A204.1 (cell line): ENCODE results near the gene RAPGEF2.
"Not testable (repeated sequence)": the region's sequence is repeated elsewhere in the genome, so short reads cannot be mapped to it uniquely, and the experiment has no call there.

Source experiments
- FAIRE-seq: peaks from 2 replicates; lab custom pipeline; 2012; peaks lifted over from hg19 to GRCh38; lab: Jason Lieb, UNC

The RAPGEF2 gene

DNA sequence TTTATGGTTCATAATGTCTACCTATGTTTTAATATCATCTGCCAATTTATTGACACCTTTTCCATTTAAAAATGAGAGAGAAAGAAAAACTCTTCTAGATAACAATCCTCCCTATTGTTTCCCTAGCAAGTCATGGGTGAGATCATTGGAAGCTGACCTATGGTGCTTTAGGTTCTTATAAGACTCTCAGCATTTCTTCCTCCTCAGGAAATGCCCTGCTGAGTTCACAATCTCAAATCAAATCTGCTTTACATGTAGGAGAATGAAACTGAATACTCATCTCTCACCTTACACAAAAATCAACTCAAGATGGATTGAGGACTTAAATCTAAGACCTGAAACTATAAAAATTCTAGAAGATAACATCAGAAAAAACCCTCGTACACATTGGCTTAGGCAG is 267.4 kb downstream of the RAPGEF2 start:
- no peak for FAIRE-seq

DNA sequence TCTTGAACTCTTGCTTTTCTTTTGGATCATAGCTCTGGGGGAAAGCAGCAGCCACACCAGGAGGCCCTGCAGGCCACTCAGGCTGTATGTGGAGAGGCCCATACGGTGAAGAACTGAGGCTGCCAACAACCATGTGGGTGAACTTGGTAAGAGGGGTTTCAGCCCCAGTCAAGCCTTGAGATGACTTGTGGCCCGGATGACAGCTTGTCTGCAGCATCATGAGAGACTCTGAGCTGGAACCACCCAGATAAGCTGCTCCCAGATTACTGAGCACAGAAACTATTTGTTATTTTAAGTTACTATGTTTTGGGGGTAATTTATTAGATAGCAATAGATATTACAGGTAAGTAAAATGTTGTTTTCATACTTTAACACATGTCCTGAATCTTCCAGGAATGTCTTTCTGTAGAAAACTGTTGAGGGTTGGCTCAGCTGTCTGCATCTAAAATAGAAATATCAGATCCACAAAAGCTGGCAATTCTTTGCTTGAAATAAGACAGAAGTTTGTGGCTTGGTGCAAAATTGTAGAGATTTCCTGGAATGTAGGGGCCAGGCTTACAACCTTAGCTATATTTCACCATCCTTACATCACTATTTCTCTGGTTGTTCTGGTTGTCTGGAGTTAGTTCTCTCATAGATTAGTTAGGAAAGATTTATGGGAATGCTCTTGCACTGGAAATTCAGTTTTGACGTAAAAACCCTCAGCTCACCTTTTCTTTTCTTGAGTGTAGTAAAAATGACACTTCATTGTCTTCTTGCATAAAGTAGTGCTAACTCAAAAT is 272.1 kb downstream of the RAPGEF2 start:
- no peak for FAIRE-seq

DNA sequence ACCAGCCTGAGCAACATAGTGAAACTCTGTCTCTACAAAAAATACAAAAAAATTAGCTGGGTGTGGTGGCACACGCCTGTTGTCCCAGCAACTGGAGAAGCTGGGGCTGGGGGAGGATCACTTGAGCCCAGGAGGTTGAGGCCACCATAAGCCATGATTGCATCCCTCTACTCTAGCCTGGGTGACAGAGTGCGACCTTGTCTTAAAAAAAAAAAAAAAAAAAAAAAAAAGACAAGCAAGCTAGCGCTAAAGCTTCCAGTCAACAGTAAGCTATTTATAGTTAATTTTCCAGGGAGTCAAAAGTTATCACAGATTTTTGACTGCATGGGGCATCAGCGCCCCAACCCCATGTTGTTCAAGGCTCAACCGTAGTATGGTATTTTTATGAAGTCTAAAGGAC is 273.4 kb downstream of the RAPGEF2 start:
- no peak for FAIRE-seq

DNA sequence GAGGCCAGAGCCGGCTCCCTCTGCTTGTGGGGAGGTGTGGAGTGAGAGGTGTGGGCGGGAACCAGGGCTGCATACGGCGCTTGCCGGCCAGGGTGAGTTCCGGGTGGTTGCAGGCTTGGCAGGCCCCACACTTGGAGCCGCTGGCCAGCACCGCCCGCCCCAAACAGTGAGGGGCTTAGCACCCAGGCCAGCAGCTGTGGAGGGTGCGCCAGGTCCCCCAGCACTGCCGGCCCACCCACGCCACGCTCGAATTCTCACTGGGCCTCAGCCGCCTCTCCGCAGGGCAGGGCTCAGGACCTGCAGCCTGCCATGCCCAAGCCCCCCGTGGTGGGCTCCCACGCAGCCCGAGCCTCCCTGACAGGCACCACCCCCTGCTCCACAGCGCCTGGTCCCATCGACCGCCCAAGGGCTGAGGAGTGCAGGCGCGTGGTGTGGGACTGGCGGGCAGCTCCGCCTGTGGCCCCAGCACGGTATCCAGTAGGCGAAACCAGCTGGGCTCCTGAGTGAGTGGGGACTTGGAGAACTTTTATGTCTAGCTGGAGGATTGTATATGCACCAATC is 275.3 kb downstream of the RAPGEF2 start:
- no peak for FAIRE-seq

DNA sequence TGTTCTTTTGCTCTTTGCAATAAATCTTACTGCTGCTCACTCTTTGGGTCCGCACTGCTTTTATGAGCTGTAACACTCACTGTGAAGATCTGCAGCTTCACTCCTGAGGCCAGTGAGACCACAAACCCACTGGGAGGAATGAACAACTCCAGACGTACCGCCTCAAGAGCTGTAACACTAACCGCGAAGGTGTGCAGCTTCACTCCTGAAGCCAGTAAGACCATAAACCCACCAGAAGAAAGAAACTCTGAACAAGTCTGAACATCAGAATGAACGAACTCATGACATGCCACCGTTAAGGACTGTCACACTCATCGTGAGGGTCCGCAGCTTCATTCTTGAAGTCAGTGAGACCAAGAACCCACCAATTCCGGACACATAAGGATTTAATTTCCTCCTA is 276.2 kb downstream of the RAPGEF2 start:
- not testable (repeated sequence) for FAIRE-seq

DNA sequence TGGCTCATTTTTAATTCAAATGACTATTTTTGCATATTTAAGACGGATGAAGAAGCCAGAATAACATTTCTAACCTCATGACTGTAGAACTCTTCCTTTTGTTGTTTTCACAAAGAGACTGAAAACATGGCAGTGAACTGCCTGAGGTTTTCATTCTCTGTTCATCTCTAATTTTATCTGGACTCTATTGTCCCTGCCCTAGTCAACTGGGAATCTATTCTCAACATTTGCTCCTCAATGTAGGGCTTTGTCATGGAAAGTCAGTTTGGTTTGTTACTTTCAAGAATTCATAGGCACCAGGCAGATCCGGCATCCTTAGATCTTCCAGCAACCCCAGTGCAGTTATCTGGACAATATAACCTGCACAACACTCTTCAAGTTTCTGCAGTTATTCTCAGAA is 277.0 kb downstream of the RAPGEF2 start:
- FAIRE-seq: no peak

DNA sequence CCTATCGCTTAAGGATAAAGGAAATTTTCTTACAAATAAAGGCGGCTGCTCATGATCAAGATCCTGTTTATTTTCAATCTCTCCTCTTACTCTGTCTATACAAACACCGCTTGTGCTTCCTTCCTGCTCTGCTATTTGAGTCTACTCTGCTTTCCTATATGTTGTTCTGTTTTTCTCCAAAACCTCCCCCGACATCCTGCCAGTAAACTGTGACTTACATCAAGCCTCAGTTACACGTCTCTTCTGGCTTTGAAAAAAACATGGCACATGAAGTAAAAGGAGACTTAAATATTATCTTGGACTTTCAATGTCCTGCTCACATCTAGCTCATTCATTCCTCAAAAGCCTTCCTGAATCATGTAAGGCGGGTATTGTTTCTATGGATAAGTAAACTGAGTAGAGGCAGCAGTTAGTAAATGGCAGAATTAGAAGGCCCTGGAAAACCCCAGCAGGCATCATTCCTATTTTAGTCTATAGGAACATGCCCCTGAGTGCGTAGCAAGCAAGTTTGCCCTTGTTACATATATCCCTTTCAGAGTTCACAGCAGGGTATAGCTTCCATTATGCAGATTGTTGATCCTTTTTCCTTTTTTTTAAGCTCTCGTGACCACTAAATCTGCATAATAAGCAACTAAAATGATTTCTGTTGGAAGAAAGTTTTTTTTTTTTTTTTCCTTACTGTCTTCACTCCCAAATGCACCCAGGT is 280.1 kb downstream of the RAPGEF2 start:
- no peak for FAIRE-seq

DNA sequence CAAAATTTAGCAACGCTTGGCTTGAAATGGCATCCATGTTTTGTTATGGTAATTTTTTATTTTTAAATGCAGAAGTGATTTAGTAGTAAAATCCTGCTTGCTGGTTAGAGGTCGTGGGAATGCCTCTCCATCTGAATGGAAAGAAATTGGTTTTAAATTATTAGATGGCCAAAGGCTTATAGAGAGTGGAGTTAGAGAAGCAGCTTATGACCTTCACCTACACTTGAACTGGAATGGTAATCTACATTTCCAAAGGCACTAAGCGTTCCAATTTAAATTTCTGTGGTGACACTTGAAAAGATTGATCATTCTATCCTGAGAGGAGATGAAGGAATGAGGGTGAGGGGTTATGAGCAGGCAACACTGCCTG is 280.7 kb downstream of the RAPGEF2 start:
- FAIRE-seq: no peak

DNA sequence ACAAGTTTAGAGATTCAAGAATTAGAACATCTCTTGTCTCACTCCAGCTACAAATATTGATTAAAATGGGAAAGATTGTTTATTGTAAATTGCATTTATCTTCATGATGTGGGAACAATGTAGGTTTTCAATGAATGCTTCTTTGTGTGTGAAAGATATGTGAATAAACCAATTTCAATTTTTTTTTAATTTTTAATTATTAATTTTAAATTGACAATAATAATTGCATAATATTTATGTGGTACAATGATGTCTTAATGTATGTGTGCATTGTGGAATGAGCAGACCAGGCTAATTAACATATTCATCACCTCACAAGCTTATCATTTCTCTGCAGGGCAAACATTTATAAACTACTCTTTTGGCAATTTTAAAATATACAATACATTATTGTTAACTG is 281.1 kb downstream of the RAPGEF2 start:
- no peak for FAIRE-seq

DNA sequence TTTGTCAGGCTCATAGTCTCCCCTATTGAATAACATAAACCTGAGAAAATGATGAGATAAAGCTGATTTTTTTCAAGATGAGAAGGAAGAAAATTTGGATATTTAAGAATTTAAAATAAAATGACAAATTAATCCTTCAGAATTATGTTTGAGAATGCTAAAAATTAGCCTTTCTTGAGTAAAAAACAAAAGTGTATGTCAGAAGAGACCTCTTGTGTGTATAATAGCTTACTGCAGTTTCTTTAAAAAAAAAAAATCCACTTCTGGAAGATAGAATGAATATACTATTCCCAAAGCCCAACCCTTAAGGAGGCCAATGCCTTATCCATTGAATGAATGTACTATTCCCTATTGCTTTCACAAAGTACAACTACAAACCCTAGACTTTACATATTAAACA is 281.8 kb downstream of the RAPGEF2 start:
- peak; percentile 84 for FAIRE-seq

DNA sequence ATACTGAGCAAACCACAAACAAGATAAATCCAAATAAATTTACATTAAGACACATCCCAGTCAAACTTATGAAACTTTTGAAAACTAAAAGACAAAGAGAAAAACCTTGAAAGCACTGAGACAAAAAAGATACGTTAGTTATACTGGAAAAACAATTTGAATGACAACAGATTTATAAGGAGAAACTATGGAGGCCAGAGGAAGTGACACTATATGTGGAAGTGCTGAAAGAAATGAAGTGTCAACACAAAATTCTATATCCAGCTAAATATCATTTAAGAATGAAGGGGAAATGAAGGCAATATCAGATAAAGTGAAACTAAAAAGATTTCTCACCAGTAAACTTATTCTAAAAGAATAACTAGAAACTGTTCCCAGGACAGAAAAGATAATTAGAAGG is 283.7 kb downstream of the RAPGEF2 start:
- FAIRE-seq: no peak

DNA sequence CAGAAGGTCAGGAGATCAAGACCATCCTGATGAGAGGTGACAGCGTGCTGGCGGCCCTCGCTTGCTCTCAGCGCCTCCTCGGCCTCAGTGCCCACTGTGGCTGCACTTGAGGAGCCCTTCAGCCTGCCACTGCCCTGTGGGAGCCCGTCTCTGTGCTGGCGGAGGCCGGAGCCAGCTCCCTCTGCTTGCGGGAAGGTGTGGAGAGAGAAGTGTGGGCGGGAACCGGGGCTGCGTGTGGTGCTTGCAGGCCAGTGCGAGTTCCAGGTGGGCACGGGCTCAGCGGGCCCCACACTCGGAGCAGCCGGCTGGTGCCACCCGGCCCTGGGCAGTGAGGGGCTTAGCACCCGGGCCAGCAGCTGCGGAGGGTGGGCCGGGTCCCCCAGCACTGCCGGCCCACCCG is 286.9 kb downstream of the RAPGEF2 start:
- no peak for FAIRE-seq

DNA sequence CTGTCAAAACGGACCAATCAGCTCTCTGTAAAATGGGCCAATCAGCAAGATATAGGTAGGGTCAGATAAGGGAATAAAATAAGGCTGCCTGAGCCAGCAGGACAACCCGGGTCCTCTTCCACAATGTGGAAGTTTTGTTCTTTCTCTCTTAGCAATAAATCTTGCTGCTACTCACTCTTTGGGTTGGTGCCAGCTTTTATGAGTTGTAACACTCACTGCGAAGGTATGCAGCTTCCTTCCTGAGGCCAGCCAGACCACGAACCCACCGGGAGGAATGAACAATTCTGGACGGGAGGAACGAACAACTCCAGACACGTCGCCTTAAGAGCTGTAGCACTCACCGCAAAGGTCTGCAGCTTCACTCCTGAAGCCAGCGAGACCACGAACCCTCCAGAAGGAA is 287.8 kb downstream of the RAPGEF2 start:
- no peak for FAIRE-seq

DNA sequence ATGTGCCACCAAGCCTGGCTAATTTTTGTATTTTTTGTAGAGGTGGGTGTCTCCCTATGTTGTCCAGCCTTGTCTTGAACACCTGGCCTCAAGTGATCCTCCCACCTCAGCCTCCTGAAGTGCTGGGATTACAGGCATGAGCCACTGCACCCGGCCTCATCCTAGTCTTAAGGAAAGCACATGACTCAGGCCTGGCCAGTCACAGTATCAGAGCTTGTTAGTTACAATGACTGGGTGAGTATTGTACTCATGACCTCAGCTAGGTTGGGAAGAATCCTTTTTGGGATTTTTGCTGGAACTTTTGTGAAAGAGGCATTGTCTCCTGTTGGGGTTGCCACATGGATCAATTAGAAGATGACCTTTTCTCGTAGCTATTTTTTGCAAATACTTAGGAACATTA is 292.8 kb downstream of the RAPGEF2 start:
- FAIRE-seq: no peak

DNA sequence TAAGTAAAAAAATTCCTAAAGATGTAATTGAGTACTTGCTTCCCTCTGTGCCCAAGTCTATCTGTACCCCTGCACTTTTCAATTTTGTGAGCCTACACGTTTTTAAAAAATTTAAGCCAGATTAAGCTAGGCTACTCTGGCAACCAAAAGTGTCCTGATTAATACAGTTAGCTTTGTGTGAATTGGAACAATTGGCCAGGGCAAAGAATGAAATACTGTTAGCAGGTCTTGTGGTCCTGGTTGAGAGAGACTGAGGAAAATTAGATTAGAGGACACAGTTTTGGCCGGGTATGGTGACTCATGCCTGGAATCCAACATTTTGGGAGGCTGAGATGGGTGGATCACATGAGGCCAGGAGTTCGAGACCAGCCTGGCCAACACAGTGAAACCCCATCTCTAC is 293.3 kb downstream of the RAPGEF2 start:
- no peak for FAIRE-seq

DNA sequence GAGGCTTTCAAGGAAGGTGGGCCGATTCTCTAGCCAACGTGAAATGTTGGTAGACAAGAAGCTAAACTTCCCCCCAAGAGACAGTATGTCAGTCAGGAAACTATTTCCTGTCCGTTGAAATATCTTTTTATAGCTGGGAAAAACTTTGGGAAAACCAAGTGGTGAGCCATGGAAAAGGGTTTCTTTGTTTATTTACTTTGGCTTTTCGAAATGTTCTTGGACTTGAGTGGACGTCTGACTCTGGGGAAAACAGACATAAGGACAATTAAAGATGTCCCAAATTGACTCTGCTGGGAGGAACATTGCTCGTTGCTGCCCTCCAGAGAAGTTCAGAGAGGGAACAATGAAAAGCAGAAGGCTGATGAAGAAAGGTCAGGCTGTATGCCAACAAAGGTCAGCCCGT is 295.4 kb downstream of the RAPGEF2 start:
- no peak for FAIRE-seq

DNA sequence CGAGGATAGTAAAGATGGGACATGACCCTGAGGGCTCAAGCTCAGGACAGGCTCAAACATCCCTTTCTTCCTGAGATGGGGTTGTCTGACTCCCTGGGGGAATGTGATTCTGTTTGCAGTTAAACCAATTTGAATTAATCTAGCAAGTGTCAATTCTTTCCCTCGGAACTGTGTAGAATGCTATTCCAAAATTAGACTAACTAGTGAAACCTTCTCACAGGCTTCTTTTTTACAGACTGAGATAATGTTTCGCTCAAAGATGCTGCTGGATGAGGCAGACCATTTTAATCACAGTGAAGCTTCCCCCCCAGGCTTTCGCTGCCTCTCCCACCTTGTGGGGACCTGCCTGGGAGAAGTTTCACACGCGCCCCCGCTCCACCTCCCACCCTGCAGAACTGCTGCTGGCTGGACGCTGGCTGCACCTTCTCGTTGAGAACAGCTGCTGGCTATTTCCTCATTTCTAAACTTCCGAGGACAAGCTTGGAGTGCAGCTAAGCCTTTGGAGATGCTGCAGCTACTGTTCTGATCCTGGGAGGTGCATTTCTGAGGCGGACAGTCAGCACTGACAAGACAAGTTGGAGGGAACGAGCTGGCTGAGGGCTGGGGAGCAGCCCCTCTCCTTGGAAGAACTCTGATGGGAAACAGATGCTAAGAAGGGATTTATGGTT is 297.8 kb downstream of the RAPGEF2 start:
- no peak for FAIRE-seq

DNA sequence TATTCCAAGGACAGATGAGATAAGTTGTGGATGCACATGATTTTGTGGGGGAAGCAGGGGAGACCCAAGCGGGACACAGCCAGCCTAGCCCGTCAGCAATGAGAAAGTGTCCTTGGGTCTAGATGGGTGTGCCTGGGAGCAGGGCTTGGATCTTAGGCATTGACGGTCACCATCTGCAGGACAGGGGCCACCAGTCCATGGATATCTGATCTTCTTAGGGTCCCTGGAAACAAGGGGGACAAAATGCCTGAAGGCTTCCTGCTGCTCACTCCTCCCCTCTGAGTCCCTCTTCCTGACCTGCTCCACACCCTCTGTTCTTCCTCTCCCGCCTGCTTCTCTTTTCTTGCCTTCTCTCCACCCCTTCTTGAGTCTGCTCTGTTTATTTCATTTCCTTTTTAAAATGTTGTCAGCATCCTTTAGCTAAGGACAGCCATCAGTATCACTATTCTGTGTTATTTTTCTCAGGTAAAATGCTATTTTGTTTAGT is 298.4 kb downstream of the RAPGEF2 start:
- FAIRE-seq: no peak

DNA sequence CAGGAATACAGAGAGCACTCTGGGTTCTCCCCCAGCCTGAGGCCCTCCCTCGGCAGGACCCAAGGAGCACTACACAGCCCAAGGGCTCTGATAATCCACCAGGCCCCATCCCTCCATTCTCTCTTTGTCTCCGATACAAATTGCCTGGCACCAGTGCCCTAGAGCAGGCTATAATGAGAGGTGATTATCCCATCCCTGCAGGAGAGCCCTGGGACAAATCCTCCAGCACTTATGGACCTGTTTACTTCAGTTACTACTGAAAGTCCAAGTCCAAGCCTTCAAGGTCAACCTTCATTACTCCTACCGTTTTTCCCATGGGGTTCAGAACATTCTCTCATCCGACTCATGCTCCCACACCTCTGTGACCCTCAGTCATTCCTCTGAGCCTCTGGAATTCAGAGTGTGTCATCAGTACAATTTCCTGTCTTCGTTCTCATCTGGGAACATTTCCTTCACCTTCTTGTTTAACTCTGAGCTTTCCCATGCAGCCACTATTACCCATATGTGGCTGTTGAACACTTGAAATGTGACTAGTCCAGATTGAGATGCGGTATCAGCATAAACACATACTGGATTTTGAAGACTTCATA is 299.0 kb downstream of the RAPGEF2 start:
- no peak for FAIRE-seq
